ENCODE measurements around the gene MRRF. TPM values are rescaled to one million over a fixed set of nuclear protein-coding genes. Genes with fewer than 3 reads are reported as not detected.
A peak's percentile ranks its signal among the peaks of the same experiment; 100 is the strongest.

Gene MRRF
- polyA plus RNA-seq, 1 donor (not counting 4 experiments of a cell fraction or from before 2014, with no cell fraction given), result 82.6 TPM

DNA sequence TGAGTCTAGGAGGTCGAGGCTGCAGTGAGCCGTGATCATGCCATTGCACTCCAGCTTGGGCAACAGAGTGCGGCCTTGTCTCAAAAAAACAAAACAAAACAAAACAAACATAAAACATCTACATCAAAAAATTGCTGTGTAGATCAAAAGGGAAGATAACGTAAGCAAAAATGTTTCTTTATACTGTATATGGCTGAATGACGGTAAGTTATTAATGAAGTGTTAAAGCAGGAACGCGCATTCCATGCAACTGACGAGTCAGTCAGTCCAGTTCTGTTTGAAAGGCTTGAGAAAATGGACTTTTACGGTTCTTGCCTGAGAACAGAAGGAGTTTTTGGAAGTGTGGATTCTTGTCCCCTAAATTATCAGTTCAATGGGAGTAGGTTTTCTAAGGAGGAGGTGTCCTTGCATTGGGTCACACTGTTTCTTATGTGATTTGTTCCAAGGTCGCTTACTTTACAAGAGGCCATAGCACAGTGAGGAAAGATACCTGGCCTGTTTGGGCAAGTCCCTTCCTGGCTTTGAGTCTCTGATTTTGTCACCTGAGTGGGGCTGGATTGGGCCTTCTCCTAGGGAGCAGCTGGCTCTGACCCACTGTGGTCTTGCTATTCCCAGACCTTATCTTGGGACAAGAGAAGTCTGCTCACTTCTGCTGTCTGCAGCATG, 99.6 kb downstream of the MRRF start:
- Histone ChIP-seq H3K9me1 (ENCODE audit: control insufficient read depth, extremely low read depth, insufficient read depth, low read length) (no peaks in the 10 kb centered on the region), H3K36me3 (ENCODE audit: control insufficient read depth in 2 of 2, extremely low read depth in 1 of 2, insufficient read depth in 2 of 2, low read length in 2 of 2) (no peaks in the 10 kb centered on the region), H3K9me3 (ENCODE audit: control insufficient read depth, low read depth, low read length) (no peaks in the 10 kb centered on the region), H3K4me2 (ENCODE audit: control insufficient read depth, extremely low read depth, insufficient read depth, low read depth, low read length) (no peak overlapping the region), H2AFZ (ENCODE audit: control insufficient read depth, low read length) (peak overlapping the region; percentile 17), H3K4me3 (ENCODE audit: control insufficient read depth in 2 of 3, extremely low read depth in 1 of 3, insufficient read depth in 2 of 3, low read depth in 1 of 3, low read length in 3 of 3) (no peak overlapping the region), H3K9ac (ENCODE audit: control insufficient read depth, extremely low read depth, insufficient read depth, low read length) (no peak overlapping the region), H3K27ac (ENCODE audit: control insufficient read depth, insufficient read depth, low read length) (no peak overlapping the region), H3K27me3 (ENCODE audit: control insufficient read depth, extremely low read depth, insufficient read depth, low read length) (no peaks in the 10 kb centered on the region), H4K20me1 (ENCODE audit: control insufficient read depth, extremely low read depth, insufficient read depth, low read length) (no peaks in the 10 kb centered on the region), H3K4me1 (ENCODE audit: control insufficient read depth, extremely low read depth, insufficient read depth, low read length) (peaks cover 45% of the 10 kb centered on the region), H3K79me2 (ENCODE audit: control insufficient read depth, insufficient read depth, low read length) (no peaks in the 10 kb centered on the region)
- dilution Hi-C loops (cut with MboI; ENCODE audit: extremely low pct_ligation_motif_present, low sequenced_read_pairs), result no loop called here
- peak; percentile 13 for FAIRE-seq
- TF ChIP-seq, protein P1, sequence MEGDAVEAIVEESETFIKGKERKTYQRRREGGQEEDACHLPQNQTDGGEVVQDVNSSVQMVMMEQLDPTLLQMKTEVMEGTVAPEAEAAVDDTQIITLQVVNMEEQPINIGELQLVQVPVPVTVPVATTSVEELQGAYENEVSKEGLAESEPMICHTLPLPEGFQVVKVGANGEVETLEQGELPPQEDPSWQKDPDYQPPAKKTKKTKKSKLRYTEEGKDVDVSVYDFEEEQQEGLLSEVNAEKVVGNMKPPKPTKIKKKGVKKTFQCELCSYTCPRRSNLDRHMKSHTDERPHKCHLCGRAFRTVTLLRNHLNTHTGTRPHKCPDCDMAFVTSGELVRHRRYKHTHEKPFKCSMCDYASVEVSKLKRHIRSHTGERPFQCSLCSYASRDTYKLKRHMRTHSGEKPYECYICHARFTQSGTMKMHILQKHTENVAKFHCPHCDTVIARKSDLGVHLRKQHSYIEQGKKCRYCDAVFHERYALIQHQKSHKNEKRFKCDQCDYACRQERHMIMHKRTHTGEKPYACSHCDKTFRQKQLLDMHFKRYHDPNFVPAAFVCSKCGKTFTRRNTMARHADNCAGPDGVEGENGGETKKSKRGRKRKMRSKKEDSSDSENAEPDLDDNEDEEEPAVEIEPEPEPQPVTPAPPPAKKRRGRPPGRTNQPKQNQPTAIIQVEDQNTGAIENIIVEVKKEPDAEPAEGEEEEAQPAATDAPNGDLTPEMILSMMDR (optimal IDR thresholded peaks at IDR 0.05 in 1 of 3, IDR thresholded peaks at IDR 0.05 in 1 of 3, conservative IDR thresholded peaks at IDR 0.05 in 1 of 3; ENCODE audit: extremely low read depth in 1 of 3, insufficient read depth in 2 of 3, low read length in 3 of 3), result no peak
- no peak for TF ChIP-seq EZH2 (IDR thresholded peaks at IDR 0.05; ENCODE audit: low read length)
- DNase-seq (ENCODE audit: low read depth, low spot score), result no peak

DNA sequence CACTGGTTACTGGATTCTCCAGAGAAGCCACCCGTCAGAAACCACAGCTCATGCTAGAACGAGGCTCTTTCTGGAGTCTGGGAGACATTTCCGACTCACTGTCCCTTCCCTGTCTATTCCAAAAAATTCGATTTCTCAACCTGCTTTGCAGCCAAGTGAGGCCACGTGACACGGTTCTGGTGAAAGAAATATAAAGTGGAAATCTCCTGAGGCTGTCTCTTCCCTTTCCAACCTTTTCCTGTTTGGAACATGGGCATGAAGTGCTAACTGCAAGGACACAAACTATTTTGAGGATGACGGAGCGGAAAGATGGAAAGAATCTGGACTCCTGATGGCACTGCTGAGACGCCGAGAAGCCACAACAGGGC, 100.1 kb downstream of the MRRF start:
- Histone ChIP-seq H3K4me2 (ENCODE audit: control insufficient read depth, extremely low read depth, insufficient read depth, low read depth, low read length) (no peak overlapping the region), H3K9ac (ENCODE audit: control insufficient read depth, extremely low read depth, insufficient read depth, low read length) (no peak overlapping the region), H3K9me3 (ENCODE audit: control insufficient read depth, low read depth, low read length) (no peaks in the 10 kb centered on the region), H4K20me1 (ENCODE audit: control insufficient read depth, extremely low read depth, insufficient read depth, low read length) (no peaks in the 10 kb centered on the region), H3K27me3 (ENCODE audit: control insufficient read depth, extremely low read depth, insufficient read depth, low read length) (no peaks in the 10 kb centered on the region), H3K79me2 (ENCODE audit: control insufficient read depth, insufficient read depth, low read length) (no peaks in the 10 kb centered on the region), H3K4me1 (ENCODE audit: control insufficient read depth, extremely low read depth, insufficient read depth, low read length) (peaks cover 43% of the 10 kb centered on the region), H3K27ac (ENCODE audit: control insufficient read depth, insufficient read depth, low read length) (no peak overlapping the region), H3K36me3 (ENCODE audit: control insufficient read depth in 2 of 2, extremely low read depth in 1 of 2, insufficient read depth in 2 of 2, low read length in 2 of 2) (no peaks in the 10 kb centered on the region), H2AFZ (ENCODE audit: control insufficient read depth, low read length) (peak overlapping the region; percentile 17), H3K9me1 (ENCODE audit: control insufficient read depth, extremely low read depth, insufficient read depth, low read length) (no peaks in the 10 kb centered on the region), H3K4me3 (ENCODE audit: control insufficient read depth in 2 of 3, extremely low read depth in 1 of 3, insufficient read depth in 2 of 3, low read depth in 1 of 3, low read length in 3 of 3) (no peak overlapping the region)
- TF ChIP-seq, protein P1 (optimal IDR thresholded peaks at IDR 0.05 in 1 of 3, IDR thresholded peaks at IDR 0.05 in 1 of 3, conservative IDR thresholded peaks at IDR 0.05 in 1 of 3; ENCODE audit: extremely low read depth in 1 of 3, insufficient read depth in 2 of 3, low read length in 3 of 3), result no peak
- TF ChIP-seq EZH2 (IDR thresholded peaks at IDR 0.05; ENCODE audit: low read length), result no peak
- DNase-seq (ENCODE audit: low read depth, low spot score) (no peak), FAIRE-seq (no peak)
- dilution Hi-C loops (cut with MboI; ENCODE audit: extremely low pct_ligation_motif_present, low sequenced_read_pairs), result no loop called here

All from keratinocyte (primary cell).